HuH-7 (cell line): ENCODE measurements around the gene PTPRN2.
"Not testable (repeated sequence)": the region's sequence is repeated elsewhere in the genome, so short reads cannot be mapped to it uniquely, and the experiment has no call there.

ENCODE experiments used
- DNase-seq: peaks from one replicate; pipeline ENCODE4 v3.0.0; 2011; ENCODE audit warnings: low spot score

PTPRN2 gene

DNA sequence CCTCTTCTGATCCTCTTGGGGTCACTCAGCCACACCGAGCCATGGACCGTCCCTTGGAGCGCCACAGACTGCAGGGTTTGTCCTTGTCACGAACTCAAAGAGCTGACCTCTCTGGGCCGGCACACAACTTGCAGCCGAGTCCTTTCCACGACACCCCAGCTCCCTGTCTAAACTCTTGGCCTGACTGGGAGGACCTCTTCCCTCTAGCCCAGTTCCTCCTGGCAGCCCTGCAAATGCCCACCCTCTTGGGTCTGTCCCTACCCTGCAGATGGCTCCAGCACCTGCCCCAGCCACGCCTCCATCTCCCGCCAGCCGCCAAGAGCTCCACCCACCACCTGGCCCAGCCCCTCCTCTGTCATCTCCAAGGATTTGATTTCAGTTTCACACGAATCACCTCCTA, 911.6 kb downstream of the PTPRN2 start:
- no peak for DNase-seq

DNA sequence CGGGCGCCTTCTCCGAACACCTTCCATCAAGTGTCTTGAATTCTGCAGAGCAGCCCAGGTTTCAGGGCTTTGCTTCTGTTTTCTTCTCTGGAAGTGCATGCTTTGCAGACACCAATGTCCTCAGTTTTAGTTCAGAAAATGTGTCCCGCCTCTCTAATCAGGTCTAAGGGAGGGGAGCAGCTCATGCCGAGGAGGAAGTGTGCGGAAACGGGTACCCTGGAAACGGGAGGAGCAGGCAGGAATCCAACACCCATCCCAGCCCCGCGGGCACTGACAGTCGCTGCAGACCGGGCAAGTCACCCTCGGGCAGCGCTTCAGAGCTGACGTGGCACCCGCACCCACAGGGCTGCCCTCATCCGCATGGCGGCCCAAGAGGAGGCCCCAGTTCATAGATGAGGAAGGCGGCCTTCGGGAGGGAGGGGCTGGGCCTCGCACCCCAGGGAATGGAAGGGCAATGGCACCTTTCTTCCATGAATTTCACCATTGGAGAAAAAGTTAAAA, 912.1 kb downstream of the PTPRN2 start:
- no peak for DNase-seq

DNA sequence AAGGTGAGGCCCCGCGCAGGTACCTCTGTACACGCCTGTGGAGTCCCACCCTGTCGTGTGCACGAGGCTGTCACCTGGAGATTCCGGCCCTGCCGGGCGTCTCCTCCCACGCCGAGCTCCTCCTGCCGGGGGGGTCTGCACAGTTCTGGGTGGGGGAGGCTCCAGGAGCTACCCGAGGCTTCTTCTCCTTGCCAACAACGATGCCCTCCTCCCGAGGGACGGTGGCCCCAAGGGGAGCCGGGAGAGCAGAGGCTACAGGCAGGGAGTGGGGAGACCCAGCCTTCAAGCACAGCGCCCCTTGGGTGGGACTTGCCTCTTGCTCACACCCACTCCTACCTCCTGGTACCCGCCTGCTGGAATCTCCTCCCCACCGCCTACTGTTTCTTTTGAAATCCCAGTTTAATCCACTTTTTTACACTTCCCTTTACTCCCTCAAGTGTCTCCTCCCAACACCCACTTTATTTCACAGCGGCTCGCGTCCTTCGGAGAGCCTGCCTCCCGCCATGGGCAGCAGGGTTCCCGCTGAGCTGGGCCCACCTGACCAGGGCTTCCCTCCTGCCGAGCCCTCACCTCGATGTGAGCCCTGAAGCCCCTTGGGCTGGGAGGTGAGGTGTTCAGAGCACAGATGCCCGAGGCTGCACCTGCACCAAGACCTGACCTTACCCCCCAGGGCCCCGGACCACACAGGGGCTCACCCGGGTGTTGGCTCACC, 912.8 kb downstream of the PTPRN2 start:
- no peak for DNase-seq

DNA sequence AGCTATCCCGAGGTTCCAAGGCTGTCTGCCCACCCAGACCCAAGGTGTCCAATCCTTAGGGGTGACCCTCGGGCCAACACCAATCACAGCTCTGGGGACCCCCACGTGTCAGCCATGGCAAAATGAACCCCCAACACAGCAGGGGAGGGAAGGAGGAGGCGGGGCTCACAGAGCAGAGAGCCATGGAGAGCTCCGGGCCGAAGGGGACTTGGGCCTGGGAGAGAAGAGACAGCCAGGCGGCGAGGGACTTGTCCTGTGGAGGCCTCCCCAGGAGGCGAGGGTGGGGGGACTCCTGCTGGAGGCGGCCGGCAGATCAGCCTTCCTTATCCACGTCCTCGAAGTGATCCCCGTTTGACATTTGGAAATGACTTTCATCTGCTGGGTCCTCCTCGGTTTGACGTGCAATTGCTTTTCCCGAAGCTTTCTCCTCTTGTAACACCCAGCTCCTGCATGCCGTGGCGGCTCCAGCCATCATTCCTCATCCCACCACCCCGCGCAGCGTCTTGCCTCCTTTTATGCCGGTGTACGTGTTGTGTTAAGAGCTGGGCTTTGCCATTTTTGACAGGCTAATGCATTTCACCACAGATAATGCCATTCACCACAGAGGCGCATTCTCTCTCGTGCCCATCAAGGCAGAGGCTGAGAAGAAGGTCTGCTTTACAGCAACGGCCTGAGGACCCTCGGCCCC, 913.5 kb downstream of the PTPRN2 start:
- DNase-seq = no peak

DNA sequence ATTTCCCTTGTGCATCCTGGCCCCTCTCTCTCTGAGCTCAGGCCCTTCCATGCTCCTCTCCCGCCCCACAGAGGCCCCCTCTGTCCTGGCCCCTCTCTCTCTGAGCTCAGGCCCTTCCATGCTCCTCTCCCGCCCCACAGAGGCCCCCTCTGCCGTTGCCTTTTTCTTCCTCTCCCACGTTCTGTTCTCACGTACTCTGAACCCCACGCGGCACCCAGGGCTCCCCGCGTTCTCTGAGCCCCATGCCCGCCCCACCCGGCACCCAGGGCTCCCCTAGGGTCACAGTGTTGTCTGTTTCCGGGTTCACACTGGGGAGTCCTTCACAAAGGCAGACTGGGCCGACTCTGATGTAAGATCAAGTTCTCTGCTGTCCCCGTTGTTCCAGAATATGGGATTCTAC, 914.0 kb downstream of the PTPRN2 start:
- DNase-seq = no peak

DNA sequence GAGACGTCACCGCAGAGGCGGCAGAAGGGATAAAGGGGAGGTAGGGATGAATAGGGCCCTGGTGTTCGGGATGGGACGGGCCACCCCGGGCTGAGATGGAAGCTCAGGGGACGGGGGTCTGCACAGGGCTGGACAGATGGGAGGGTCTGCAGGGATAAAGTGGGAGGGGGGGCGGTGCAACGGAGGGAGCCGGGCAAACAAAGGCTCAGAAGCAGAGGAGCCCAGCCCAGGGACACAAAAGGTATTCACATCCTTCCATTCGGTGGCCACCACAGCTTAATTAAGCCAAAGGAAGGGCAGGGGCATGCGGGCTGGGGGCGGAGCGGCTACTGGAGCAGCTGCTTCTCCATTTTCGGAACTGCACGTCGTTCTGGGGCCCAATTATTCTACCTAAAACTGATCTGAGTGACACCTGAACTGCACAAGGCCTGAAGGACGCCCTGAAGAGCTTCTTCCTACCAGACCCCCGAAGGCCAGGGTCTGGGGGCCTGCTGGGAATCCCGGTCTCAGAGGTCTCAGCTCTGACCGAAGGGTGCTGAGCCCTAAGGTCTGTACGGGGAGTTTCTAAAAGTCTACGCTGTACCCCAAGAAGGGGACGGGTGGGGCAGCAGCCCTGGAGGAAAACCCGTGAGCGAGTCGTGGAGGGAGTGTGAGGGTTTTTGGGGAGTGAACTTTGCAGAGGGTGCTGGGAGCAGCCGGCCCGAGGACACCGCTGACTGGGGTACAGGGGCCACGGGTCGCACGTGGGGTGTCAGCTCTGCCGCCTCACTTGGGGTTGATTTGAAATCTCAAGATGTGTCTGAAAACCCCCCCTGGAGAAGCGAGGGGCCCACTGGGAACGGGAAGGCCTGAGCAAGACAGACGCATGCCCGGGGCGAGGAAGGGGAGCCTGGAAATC, 916.0 kb downstream of the PTPRN2 start:
- DNase-seq = no peak

DNA sequence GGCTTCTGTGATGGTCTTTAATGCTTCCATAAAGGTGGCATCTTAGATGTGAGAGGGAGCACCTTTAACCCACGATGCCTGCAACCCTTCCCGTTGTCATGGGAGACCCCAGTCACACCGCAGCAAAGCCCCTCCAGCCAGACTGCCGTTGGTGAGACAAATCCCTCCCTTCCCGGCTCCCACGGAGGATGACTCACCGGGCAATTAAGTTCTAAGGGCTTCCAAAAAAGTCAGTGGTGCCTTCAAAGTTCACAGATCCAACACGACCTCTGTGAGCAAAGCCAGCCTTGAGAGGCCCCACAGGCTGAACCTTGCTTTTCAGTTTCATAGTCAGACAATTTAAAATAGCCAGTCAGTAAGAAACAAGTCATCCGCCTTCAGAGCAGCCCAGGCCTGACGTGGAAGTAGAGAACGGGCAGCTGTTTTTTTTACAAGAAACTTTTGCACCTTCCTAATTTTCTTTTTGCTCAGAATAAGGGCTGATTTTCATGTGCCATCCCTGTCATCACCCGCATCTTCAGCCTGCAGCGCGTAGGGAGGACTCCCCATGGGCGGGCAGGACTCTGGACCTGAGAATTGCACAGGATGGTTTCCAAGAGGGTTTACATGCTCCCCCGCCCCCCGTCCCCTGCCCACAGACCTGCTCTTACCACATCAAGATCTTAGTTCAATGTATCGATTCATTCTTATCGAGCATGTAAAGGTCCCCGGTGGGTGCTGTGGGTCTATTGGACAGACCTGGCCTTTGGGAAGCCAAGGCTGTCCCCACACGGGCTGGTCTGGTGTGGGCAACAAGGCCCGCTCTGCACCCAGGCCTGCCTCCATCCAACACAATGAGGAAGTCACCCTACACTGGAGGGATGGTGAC, 916.9 kb downstream of the PTPRN2 start:
- DNase-seq = no peak

DNA sequence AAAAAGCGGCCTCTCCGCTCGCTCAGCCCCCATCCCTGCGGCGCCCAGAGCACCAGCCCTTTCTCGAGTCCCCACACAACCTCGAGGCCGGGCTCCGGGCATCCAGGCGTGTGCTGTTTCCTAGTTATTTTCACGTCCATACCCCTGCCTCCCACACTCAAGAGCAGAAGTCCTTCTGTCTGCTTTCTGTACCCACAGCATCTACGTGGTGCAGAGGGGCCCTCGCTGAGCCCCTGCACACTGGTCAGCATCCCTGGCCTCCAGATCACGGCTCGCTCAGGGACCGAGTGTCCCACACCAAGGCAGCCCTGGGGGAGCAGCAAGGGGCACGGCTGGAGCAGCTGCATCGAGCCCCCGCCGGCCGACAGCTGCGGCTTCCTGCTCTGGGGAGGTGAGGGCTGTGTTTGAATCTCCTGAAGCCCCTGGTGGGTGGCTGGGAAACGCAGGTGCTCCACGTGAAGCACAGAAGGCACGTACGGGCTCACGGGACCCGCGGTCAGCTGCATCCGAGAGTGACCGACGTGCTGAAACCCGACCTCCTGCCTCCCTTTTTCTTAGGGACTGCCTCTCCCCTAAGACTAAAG, 917.8 kb downstream of the PTPRN2 start:
- DNase-seq = no peak

DNA sequence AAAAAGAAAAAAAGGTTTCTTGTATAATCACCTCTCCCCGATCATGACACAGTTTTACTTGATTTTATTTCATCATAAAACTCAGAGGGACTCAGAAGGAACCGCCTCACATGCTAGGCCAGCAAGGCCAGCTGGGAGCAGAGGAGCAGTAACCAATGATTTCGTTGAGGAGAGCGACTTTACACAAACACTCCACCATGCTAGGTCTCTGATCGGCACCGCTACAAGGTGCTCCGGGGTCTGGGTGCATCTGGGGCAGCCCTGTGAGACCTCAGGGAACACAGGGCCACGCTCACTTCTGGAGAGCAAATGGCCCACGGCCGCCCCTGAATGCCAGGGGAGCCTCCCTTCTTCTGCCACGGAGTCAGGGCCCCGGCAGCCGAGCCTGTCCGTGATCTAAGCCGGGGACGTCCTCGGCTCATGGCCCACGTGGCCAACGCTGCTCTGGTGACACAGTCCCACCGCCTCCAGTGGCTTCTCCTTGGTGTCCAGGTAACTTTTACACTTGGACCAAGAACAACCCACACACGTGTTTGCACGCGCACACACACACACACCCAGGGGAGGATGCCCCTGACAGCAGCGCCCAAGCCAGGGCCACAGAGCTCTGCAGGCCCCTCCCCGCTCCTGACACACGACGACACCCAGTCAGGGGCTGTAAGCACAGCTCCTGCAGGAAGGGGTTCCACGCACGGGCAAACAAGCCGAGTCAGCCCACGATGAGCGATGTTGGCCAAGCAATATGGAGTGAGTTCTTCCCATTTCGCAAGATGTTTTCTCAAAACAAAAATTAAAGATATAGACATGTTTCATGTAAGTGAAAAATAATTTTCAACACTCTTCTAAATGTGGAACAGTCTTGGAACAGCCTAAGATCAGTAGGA, 918.5 kb downstream of the PTPRN2 start:
- no peak for DNase-seq

DNA sequence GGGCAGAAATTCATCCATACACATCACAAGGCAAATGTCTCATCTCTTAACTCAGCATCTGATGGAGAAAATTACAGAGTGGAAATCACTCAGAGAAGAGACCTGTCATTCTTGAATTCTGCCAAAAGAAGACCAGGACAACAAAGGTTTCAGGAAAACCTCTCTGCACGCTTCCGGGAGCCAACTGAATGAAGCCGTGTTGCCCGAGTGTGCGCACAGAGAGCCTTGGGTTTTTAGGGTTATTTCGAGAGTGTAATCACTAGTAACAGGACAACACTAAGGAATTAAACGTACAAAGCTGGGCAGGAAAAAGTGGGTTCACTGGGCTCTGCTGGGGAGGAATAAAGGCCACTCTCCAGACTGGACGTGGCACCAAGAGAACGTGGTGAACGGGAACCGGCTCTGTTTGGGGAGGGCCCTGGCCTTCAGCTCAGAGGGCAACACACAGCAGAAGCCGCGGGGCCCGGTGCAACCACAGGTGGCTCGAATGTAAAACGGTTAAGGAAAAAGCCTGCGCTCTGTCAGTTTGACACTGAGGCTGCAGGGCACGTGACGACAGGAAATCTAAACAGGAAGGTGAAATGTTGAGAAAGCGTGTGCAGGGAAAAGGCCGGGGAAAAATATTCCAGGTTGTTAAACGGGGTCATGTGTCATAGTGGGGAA, 919.3 kb downstream of the PTPRN2 start:
- no peak for DNase-seq

DNA sequence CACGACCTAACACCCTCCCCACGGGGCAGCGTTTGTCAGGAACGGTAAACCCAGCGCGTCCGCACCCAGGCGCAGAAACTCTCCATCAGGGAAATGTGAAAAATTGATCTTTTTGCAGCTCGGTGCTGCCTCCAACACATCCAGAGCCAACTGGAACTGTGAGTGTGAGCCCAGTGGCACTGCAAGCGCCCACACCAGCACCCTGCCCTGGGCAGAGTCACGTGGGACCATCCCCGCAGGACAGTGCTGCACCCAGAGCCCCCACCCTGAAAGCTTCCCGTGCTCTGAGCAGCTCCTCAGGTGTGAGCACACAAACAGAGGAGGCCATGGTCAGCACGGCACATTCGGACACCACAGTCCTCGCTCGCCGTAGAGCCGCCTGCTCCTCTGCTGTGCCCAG, 919.9 kb downstream of the PTPRN2 start:
- no peak for DNase-seq

DNA sequence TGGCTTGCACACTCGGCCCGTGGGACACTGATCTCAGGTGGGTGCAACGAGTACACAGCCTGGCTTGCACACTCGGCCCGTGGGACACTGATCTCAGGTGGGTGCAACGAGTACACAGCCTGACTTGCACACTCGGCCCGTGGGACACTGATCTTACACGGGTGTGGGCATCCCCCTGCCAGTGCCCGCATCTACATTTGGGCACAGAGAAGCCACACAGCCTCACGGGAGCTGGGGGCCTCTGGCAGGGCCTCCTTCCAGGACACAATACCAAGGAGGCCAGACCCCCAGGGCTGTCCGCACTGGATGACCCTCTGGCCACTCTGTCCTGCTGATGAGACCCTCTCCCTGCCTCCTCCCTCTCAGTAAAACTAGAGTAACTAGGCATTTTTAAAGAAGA, 920.4 kb downstream of the PTPRN2 start:
- no peak for DNase-seq

DNA sequence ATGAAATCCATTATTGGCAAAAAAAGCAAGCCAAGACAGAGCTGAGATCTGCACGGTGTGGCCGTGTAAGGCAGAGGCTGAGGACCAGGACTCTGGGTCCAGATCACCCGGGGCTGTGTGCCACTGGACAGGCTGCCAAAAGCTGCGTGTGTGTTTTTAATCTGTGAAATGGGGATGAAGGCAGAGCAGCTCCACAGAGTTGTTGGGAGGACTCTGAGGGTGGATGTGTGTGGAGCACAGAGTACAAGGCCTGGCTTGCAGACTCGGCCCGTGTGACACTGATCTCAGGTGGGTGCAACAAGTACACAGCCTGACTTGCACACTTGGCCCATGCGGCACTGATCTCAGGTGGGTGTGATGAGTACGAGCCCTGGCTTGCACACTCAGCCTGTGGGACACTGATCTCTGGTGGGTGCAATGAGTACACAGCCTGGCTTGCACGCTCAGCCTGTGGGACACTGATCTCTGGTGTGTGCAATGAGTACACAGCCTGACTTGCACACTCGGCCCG, 921.0 kb downstream of the PTPRN2 start:
- DNase-seq = no peak

DNA sequence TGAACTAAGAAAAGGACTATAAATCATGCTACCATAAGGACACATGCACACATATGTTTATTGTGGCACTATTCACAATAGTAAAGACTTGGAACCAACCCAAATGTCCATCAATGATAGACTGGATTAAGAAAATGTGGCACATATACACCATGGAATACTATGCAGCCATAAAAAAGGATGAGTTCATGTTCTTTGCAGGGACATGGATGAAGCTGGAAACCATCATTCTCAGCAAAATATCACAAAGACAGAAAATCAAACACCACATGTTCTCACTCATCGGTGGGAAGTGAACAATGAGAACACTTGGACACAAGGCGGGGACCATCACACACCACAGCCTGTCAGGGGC, 922.0 kb downstream of the PTPRN2 start:
- not testable (repeated sequence) for DNase-seq

DNA sequence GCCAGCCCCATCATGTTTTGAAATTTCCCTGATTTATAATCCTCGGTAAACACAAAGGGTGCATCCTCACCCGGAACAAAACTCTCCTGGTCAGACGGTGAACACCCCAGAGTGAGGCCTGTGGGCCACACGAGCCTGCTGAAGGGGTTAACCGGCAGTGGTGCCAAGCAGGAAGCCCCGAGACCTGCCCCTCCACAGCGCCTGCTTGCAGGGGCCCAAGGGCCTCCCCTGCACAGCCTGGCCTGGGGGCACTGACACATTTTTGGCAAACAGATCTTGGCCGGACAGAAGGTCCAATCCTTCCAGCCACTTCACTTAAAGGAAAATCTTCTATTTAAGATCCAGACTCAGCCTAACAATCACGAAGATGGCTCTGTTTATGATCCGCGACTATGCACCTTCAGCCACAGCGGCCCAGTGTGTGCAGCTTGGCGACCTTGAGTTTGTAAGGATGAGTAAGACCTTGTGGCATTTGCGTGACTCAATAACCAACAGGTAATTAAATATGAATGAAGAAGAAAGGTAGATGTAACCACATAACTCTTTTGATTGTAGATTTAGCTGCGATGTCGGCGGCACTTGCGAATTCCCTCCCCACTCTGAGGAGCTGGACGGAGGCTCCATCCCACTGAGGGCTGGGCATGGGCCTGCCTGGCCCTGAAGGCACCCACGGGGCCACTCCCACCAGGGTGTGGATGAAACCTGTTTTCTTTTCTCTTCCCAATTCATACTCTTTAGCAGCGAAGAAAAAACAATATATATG, 922.6 kb downstream of the PTPRN2 start:
- DNase-seq = no peak

DNA sequence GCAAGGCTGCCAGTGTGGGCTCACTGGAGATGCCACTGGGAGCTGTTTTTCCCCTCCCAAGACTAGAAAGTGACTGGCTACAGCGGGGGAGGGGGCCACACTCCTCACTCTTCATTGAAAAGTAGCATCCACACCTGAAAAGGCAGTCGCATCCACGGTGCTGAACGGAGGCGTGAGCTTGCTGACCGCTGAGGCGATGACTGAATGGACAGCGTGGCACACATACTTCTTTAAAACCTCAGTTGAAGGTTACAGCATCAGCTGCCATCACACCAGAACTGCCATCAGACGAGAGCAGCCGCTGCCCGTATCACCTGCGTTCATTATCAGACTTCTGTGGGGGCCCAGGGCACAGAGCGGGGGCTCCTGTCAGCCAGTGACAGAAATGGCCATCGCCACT, 923.6 kb downstream of the PTPRN2 start:
- no peak for DNase-seq

DNA sequence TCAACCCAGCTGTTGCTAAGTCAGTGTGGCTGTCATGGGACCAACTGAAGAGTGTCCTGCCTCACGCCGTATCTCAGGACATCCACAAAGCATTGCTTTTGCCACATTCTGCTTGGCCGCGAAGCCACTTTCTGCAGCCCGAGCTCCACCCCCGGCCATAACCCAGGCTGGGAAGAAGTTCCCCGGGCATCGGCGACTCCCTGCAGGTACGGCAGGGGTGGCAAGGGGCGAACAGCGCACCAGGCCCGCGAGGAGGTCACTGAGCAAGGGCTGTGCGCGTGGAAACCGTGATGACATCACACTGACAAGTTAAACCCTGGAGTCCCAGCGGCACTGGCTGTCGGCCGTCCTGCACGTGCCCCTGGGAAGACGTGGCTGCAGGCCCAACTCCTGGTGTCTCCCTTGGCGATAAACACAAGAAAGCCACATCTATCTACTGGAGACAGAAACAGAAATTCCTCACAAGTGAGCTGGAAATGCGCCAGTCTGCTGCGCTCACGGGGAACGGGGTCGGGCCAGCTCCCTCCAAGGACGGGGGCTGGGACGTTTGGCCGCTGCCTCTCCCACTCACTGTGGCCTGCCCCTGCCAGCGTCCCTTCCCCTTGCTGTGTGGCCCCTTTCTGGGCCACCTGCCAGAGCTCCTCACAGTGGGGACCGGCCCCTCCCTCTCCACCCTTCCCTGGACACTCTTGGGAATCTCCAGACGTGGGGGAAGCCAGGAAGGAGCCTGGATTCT, 924.5 kb downstream of the PTPRN2 start:
- no peak for DNase-seq

DNA sequence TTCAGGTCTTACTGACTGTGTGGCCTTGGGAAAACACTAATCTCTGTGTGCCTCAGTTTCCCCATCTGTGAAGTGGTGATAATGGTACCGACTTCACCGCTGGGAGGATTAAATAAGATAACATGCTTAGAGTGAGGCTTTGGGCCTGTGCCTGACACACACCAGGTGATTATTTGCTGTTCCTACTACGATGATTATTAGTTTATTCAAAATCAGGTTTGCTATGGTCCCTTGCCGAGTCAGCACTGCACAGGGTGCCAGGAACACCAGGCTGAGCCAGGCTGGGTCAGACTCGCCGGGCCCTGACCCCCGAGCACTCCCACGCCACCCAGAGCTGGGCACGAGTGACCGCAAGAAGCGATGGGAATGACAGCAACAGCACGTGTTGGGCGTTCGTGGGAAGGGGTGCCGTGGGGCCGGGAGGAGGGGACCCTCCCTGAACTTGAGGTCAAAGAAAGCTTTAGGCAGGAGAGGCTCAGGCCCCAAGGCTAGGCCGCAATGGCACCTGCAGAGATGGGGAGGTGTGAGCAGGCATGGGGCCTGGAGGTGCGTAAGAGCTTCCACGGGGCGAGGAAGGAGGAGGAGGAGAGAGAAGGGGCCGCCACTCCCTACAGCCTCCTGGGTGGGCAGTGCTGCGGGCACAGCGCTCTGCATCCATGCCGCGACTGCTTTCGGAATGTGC, 925.4 kb downstream of the PTPRN2 start:
- DNase-seq = no peak
